ENCODE measurements around the gene ADIPOR2. TPM values are rescaled to one million over a fixed set of nuclear protein-coding genes. Genes with fewer than 3 reads are reported as not detected.

ADIPOR2 gene
- total RNA-seq, 1 experiment from 2014 or later, result 45.3 TPM

- no peak overlapping the region for H2BK120ac ChIP-seq (ENCODE audit: low read depth, low read length, poor library complexity, severe bottlenecking)
- no peak overlapping the region for H2AFZ ChIP-seq (ENCODE audit: low read length)
- no peaks in the 10 kb centered on the region for H3K79me1 ChIP-seq (ENCODE audit: insufficient read depth, low read depth, low read length, poor library complexity, severe bottlenecking)
- H3K4me1 ChIP-seq (ENCODE audit: insufficient read depth, low read length), result no peaks in the 10 kb centered on the region
- DNase-seq, result no peak
- Mint-ChIP-seq H3K36me3 (ENCODE audit: insufficient read depth in 1 of 3, low read depth in 3 of 3) (no peaks in the 10 kb centered on the region), H3K9me3 (no peaks in the 10 kb centered on the region), H3K27ac (no peak overlapping the region), H3K4me3 (no peak overlapping the region), H3K4me1 (peaks cover 2 to 16% of the 10 kb centered on the region in 2 experiments; a peak in 3 of 4 replicates), H3K27me3 (ENCODE audit: low read depth) (peaks cover 4% of the 10 kb centered on the region)
- H4K8ac ChIP-seq (replicated peaks; ENCODE audit: insufficient read length, low read depth, low read length), result no peak overlapping the region
- no peak overlapping the region for H2BK15ac ChIP-seq (ENCODE audit: low read depth, low read length)
- H3K4me2 ChIP-seq (ENCODE audit: insufficient read depth, insufficient read length, low read length), result no peak overlapping the region
- no peak overlapping the region for H2BK5ac ChIP-seq (ENCODE audit: insufficient read length, low read length)
- no peak overlapping the region for H2BK20ac ChIP-seq (ENCODE audit: low read depth, low read length, poor library complexity, severe bottlenecking)
- H3K4ac ChIP-seq (ENCODE audit: low read depth, low read length), result no peak overlapping the region
- no peak for TF ChIP-seq CTCF (conservative IDR thresholded peaks at IDR 0.05)
- no peak overlapping the region for H3K56ac ChIP-seq (ENCODE audit: insufficient read length, low read depth, low read length)
- no CpG with 5 or more reads among the region's 9 CpGs for WGBS (ENCODE audit: extremely low coverage, insufficient read length, low lambda C conversion rate)
- no peak overlapping the region for H3K9ac ChIP-seq (ENCODE audit: extremely low read depth, insufficient read length, low read length)
- no peak overlapping the region for H4K5ac ChIP-seq (ENCODE audit: insufficient read length, low read depth, low read length)
- H4K91ac ChIP-seq (ENCODE audit: insufficient read length, low read depth, low read length), result no peak overlapping the region
- H3K23me2 ChIP-seq (ENCODE audit: insufficient read length, low read depth, low read length, poor library complexity, severe bottlenecking), result no peaks in the 10 kb centered on the region
- H3K23ac ChIP-seq (ENCODE audit: insufficient read length, low read depth, low read length), result no peak overlapping the region
- no peaks in the 10 kb centered on the region for H3K27me3 ChIP-seq (ENCODE audit: insufficient read depth, low read length)
- no peak overlapping the region for H3K18ac ChIP-seq (ENCODE audit: insufficient read length, low read depth, low read length)
- no peaks in the 10 kb centered on the region for H3K79me2 ChIP-seq (ENCODE audit: insufficient read depth, low read length)
- H3K27ac ChIP-seq (ENCODE audit: insufficient read length, low read depth, low read length), result no peak overlapping the region
- H4K20me1 ChIP-seq (ENCODE audit: control insufficient read depth, insufficient read depth, insufficient read length), result peaks cover 2% of the 10 kb centered on the region
- no peak overlapping the region for H3K14ac ChIP-seq (ENCODE audit: insufficient read depth, low read length)
- H3T11ph ChIP-seq (ENCODE audit: low read length), result no peak overlapping the region
- no peaks in the 10 kb centered on the region for H3K9me3 ChIP-seq (ENCODE audit: control insufficient read depth, low read depth, low read length)
- no peak overlapping the region for H2AK5ac ChIP-seq (ENCODE audit: insufficient read length, low read length)
- H2BK12ac ChIP-seq (ENCODE audit: insufficient read length, low read depth, low read length), result no peak overlapping the region
These were observed 47.8 kb upstream of the ADIPOR2 start for GRCh38 chr12:1643043-1643442.
